Uterus (tissue), 2 donors: ENCODE measurements around the gene OPN1LW.
"Not testable (repeated sequence)": the region's sequence is repeated elsewhere in the genome, so short reads cannot be mapped to it uniquely, and the experiment has no call there.

Source experiments
- CTCF ChIP-seq, 4 experiments: fragments of 200-600 bp in 2 of 4; fragments of 450-650 bp in 2 of 4; sonication (generic) in 2 of 4; IDR thresholded peaks; one replicate each; pipeline ENCODE4 v1.5.1; 2016 to 2019; ENCODE audit warnings: antibody characterized with exemption in 4 of 4, mild to moderate bottlenecking in 2 of 4, moderate library complexity in 1 of 4
- POLR2A ChIP-seq, 2 donors: fragments of 450-650 bp; IDR thresholded peaks; one replicate each; pipeline ENCODE4 v1.6.1; 2016; ENCODE audit warnings: antibody characterized with exemption in 2 of 2, mild to moderate bottlenecking in 1 of 2, moderate library complexity in 1 of 2

GRCh38 chrX:154192846-154193245 is 48.8 kb downstream of the OPN1LW start:
- not testable (repeated sequence) for TF ChIP-seq CTCF, POLR2A (IDR thresholded peaks at IDR 0.05)
